ENCODE results near the gene PGAP3.

The PGAP3 gene

GRCh38 chr17:39636587-39636926 lies 51.3 kb downstream of the PGAP3 start:
- DNase-seq: no peak

- no peak for DNase-seq
Observed at GRCh38 chr17:39635614-39636176, 52.2 kb downstream of the PGAP3 start.

GRCh38 chr17:39634384-39634871 lies 53.4 kb downstream of the PGAP3 start:
- DNase-seq: peak; percentile 69 to 75 (median 71)

DNA sequence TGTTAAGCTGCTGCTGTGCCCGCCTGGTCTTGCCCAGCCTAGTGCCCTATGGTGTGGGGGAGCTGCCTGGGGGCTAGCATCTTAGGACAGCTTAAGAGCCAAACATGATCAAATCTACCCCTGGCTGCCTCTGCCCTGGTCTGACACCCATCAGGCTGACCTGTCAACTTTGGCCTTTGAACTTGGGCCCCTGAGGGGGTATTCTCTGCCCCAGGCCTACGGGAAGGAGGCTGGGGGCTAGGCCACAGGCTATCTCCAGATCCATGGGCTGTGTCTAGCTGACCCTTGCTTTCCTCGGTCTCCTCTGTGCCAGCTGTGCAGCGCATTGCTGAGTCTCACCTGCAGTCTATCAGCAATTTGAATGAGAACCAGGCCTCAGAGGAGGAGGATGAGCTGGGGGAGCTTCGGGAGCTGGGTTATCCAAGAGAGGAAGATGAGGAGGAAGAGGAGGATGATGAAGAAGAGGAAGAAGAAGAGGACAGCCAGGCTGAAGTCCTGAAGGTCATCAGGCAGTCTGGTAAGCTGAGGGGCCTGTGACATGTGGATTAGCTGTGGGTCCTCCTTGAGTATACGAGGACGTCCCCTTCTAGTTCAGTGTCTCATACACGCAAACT lies 54.2 kb downstream of the PGAP3 start:
- no peak for DNase-seq

DNA sequence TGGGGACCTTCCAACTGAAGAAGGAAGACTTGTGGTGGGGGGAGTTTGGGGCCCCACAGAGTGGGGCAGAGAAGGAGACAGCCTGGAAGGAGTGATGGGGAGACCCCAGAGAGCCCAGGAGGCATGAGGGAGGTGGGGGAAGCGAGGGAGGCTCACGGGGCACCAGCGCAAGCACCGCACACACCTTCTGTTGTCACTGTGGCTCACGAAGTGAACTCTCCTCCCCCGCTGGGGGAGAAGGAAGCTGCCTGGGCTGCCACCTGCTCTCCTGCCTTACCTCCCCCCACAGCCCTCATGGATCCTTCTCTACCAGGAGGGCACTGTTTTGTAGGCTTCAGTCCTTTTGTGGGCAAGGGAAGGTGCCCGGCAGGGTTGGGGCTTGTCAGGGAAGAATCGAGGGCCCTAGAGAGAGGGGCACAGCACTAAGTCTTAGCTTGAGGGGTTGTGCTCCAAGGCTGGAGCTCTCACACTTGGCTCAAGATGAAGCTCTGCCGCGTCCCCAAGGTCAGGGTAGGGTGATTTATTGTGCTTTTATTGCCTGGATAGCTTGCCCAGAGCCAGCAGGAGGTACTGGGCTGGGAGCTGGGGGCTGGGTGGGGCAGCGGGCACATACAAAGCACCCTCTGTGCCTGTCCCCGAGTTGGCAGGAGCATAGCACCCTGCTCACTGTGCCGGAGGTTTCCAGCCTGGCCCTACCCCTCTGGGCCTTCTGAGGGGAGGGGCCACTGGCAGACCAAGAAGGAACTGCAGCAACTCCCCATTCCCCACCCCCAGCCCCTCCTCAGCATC lies 55.5 kb downstream of the PGAP3 start:
- DNase-seq: no peak

DNA sequence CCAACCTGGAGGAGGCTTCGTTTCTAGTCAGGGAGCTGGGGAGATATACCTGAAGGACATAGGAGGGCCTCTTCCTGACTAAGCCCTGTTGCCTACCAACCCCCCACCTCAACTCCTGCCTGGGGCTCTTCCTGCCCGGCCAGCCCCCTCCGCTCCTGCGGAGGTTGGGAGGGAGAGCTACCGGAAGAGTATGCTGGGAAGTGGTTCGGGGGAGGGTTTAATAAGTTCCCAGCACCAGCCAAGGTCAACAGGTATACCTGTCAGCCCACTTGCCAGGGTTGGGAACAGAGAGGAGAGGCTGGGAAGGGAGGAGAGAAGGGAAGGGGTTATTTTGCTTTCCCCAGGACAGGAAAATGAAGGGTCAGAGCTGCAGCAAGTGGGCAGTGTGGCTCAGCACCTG lies 56.5 kb downstream of the PGAP3 start:
- DNase-seq: no peak

GRCh38 chr17:39629898-39630297 lies 58.0 kb downstream of the PGAP3 start:
- peak; percentile 48 to 68 (median 64) for DNase-seq

DNA sequence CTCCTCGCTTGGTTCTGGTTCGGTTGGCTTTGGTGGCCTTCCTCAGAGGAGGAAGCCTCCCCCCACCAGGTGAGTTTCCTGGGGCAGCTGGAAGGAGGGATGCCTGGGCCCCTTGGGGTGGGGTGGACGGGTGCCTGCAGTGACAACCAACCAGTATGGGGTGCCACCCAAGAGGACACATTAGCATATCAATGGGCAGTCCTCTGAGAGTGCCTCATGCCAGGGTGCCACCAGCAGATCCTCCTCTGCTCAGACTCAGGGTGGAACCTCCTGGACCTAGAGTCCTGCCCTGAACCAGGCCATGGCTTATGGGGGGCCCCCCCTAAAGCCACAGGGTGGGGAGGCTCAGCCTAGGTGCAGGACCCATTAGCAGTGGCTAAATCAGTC lies 58.4 kb downstream of the PGAP3 start:
- no peak for DNase-seq

DNA sequence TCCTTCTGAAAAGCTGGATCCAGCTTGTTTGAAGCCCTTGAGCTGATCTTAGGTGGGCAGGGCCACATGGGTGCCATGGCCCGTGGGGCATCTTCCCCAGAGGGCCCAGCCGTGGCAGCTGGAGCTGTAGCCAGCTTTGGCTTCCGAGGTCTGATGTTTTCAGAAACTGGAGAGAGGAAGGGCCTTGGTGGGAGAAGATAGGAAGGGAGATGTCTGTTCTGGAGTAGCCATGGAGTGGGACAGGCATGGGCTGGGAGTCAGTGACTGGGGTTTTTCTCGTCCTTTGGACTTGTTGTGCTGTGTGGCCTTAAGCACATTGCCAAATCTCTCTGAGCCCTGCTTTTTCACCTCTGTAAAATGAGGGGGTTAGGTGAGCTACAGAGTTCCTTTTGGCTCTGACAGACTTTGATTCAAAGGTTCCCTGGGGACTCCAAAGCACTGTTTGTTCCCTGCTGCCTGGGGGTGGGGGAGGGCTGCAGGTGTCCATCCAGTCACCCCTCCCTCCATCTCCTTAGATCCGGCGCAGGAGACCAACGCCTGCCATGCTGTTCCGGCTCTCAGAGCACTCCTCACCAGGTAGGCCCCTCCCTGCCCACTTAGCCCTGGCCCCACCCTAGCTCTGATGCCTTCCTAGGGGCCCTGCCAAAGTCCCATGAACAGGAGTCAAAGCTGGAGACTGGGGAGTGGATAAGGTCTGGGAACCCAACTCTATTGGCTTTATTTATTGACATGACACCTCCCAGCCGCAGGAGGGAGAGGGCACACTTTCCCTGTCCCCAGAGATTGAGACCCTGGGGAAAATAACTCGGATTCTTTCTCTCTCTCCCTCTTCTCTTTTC lies 59.0 kb downstream of the PGAP3 start:
- DNase-seq: no peak

GRCh38 chr17:39627712-39628516 lies 59.9 kb downstream of the PGAP3 start:
- DNase-seq: no peak

- DNase-seq: no peak
Observed at GRCh38 chr17:39627047-39627711, 60.7 kb downstream of the PGAP3 start.

GRCh38 chr17:39626171-39627046 lies 61.4 kb downstream of the PGAP3 start, which contains the start of gene PPP1R1B:
Gene PPP1R1B (plus strand): TSS chr17:39626952. CDS start chr17:39627393, 441 bp downstream.
- DNase-seq: peak in 1 of 3 donors; percentile 39

DNA sequence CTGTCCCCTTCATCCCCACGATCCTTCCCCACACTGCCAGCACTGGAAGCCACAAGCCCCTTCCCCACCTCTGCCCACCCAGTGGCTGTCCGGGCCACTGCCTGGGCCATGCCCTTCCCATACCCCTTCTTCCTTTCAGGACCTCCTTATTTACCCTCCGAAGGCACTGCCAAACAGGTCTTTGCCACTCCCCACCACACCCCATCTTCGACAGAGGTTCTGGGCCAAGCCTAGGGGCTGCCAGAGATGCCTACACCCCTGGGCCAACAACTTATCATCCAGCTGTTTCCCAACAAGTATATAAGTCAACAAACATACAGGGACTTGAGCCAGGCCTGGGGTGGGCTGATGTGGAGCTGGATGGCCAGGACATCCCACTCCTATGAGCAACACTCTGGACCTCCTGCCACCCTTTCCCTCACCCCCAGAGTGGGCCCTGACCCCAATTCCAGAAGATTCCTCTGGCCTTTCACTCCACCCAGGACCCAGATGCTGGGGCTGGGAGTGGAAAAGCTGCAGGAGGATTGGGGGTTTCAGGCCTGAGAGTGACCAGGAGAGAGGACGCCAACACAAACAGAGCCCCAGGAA lies 62.6 kb downstream of the PGAP3 start:
- DNase-seq: no peak

DNA sequence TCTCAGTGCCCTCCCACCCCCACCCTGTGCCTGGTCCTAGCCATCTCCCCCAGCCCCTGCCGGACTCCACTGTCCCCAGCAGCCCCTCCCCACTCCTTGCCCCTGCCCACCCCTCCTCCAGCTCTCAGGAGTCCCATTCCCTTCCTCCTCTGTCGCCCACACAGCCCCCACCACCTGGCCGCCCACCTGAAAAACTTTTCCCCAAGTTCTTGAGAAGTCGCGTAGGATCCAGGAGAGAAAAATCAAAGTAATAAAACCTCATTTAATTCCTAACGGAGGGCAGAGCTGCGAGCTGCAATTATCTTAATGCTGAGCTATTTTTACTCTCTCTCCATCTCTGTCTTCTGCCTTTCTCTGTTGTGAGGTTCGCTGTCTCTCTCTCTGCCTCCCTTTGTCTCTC lies 63.5 kb downstream of the PGAP3 start:
- no peak for DNase-seq

DNA sequence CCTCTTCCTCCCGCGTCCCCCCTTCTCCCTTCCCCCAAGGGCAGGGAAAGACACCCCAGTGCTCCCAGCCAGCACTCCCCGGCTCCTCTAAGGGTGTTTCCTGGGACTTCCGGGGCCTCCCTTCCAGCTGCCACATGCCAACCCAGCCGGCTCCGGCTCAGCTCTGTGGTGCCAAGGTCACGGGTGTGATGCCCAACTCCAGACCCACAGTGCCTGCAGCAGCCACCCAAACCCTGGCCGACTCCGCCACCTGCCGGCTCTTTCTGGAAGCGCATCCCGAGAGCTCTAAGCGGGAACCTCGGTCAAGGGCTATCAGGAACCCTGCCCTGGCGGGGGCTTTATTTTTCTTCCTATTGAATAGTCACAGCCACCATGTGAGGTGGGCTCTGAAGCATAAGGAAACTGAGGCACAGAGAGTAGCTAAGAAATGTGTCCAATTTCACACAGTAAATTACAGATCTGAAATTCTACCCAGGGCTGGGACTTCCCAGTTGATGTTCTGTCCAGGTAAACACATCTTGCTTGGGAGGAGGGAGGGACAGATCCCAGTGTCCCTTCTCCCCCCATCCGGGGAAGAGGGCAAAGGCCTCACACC lies 64.4 kb downstream of the PGAP3 start:
- peak; percentile 86 to 91 (median 91) for DNase-seq

DNA sequence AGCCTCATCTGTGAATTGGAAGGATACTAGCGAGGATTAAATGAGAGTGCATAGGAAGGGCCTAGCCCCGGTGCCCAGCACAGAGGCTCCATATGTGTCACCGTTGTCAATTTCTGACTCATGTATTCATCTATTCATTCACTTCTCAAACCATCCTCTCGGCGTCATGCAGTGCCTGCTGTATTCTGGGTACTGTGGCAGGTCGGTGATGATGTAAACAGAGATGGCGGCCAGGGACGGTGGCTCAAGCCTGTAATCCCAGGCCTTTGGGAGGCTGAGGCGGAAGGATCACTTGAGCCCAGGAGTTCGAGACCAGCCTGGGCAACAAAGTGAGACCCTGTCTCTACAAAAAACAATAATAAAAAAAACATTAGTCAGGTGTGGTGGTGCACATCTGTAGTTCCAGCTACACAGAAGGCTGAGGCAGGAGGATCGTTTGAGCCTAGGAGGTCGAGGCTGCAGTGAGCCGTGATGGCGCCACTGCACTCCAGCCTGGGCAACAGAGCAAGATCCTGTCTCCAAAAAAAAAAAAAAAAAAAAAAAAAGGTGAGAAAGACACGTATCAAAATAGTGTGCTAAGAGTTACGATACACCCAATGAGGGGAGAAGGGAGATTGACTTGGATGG lies 65.4 kb downstream of the PGAP3 start:
- DNase-seq: no peak

GRCh38 chr17:39621523-39622379 lies 66.1 kb downstream of the PGAP3 start:
- peak; percentile 84 to 89 (median 88) for DNase-seq

All from suppressor macrophage treated with lipopolysaccharide for 1 hour (primary cell).